ENCODE results near the gene KRTCAP2.
"Not testable (repeated sequence)": the region's sequence is repeated elsewhere in the genome, so short reads cannot be mapped to it uniquely, and the experiment has no call there.

Gene KRTCAP2

DNA sequence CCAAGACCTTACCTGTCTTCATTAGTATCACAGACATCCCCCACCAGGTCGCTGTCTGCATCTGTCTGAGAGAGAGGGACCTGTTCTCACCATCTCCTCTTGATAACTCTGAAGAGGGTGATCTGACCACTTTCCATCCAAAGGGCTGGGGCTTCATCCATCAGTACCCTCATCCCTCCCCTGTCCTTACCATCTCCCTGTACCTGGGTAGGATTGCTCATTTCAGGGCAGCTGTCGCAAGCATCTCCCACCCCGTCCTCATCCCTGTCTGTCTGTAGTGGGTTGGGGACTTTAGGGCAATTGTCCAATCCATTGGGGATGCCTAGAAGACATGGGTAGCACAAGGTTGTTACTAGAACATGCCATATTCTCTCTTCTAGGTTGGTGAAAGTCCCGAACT, 26.7 kb upstream of the KRTCAP2 start:
- H3K27ac ChIP-seq (ENCODE audit: low read depth, low read length), result no peak overlapping the region
- no peaks in the 10 kb centered on the region for H3K9me3 ChIP-seq (ENCODE audit: control insufficient read depth in 5 of 5, low read length in 5 of 5)
- H3K36me3 ChIP-seq (ENCODE audit: control insufficient read depth in 5 of 5, insufficient read depth in 5 of 5, low read length in 5 of 5), result peaks cover 0 to 30% (median 25%) of the 10 kb centered on the region in 5 donors
- H3K4me1 ChIP-seq (ENCODE audit: control insufficient read depth in 5 of 5, insufficient read depth in 5 of 5, low read length in 5 of 5), result peaks cover 4 to 26% (median 18%) of the 10 kb centered on the region in 5 donors
- no peaks in the 10 kb centered on the region for H3K27me3 ChIP-seq (ENCODE audit: control insufficient read depth in 5 of 5, insufficient read depth in 4 of 5, low read length in 5 of 5)
- no peak overlapping the region for H3K4me3 ChIP-seq (ENCODE audit: low read depth in 1 of 5, low read length in 5 of 5)
- no peak overlapping the region for H3K9ac ChIP-seq (ENCODE audit: low read length in 5 of 5)

DNA sequence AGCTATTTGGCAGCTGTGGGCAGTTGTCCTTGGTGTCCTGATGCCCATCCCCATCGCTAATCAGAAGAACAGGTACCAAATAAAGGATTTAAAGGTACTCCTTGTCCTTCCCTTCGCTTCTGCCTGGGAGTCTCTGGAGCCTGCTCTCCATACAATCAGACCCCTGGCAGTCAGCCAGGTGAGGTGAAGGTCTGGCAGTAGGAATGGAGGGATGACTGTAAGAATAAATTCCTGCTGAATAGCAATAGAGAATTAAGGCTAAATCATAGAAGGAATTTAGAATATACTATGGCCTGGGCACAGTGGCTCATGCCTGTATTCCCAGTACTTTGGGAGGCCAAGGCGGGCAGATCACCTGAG, 25.4 kb upstream of the KRTCAP2 start:
- H3K36me3 ChIP-seq (ENCODE audit: control insufficient read depth in 5 of 5, insufficient read depth in 5 of 5, low read length in 5 of 5), result peaks cover 0 to 30% (median 25%) of the 10 kb centered on the region in 5 donors
- no peaks in the 10 kb centered on the region for H3K27me3 ChIP-seq (ENCODE audit: control insufficient read depth in 5 of 5, insufficient read depth in 4 of 5, low read length in 5 of 5)
- H3K4me1 ChIP-seq (ENCODE audit: control insufficient read depth in 5 of 5, insufficient read depth in 5 of 5, low read length in 5 of 5), result peaks cover 6 to 39% (median 31%) of the 10 kb centered on the region in 5 donors
- no peak overlapping the region for H3K4me3 ChIP-seq (ENCODE audit: low read depth in 1 of 5, low read length in 5 of 5)
- H3K9ac ChIP-seq (ENCODE audit: low read length in 5 of 5), result no peak overlapping the region
- H3K9me3 ChIP-seq (ENCODE audit: control insufficient read depth in 5 of 5, low read length in 5 of 5), result no peaks in the 10 kb centered on the region
- no peak overlapping the region for H3K27ac ChIP-seq (ENCODE audit: low read depth, low read length)

DNA sequence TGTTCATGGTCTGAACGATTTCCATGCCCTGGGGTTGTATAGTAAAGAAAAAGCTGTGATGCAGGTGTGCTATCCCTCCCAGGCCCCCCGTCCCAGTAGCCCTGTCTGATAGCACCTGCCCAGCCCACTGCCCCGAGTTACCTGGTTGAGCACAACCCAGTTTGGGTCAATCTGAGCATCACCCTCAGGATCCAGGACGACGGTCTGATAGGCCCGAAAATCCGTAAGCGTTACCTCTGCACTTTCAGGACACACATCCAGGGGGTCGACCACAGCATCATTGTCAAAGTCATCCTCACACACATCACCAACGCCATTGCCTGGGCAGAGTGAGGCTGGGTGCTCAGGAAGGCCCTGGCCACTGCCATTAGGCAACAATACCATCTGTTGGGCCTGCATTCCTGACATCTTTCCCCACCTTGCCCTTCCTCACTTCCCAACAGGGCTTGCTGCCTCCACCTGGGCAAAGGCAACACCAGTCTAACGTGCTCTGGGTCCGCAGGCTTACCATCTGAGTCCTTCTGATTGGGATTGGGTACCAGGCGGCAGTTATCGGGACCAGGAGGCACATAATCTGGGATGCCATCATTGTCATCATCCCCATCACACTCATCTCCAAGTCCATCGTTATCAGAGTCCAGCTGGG, 24.9 kb upstream of the KRTCAP2 start:
- H3K4me1 ChIP-seq (ENCODE audit: control insufficient read depth in 5 of 5, insufficient read depth in 5 of 5, low read length in 5 of 5), result peaks cover 6 to 44% (median 36%) of the 10 kb centered on the region in 5 donors
- H3K9me3 ChIP-seq (ENCODE audit: control insufficient read depth in 5 of 5, low read length in 5 of 5), result no peaks in the 10 kb centered on the region
- peak overlapping the region; percentile 50 for H3K27ac ChIP-seq (ENCODE audit: low read depth, low read length)
- H3K36me3 ChIP-seq (ENCODE audit: control insufficient read depth in 5 of 5, insufficient read depth in 5 of 5, low read length in 5 of 5), result peaks cover 0 to 30% (median 25%) of the 10 kb centered on the region in 5 donors
- H3K27me3 ChIP-seq (ENCODE audit: control insufficient read depth in 5 of 5, insufficient read depth in 4 of 5, low read length in 5 of 5), result no peaks in the 10 kb centered on the region
- H3K9ac ChIP-seq (ENCODE audit: low read length in 5 of 5), result no peak overlapping the region
- H3K4me3 ChIP-seq (ENCODE audit: low read depth in 1 of 5, low read length in 5 of 5), result no peak overlapping the region

DNA sequence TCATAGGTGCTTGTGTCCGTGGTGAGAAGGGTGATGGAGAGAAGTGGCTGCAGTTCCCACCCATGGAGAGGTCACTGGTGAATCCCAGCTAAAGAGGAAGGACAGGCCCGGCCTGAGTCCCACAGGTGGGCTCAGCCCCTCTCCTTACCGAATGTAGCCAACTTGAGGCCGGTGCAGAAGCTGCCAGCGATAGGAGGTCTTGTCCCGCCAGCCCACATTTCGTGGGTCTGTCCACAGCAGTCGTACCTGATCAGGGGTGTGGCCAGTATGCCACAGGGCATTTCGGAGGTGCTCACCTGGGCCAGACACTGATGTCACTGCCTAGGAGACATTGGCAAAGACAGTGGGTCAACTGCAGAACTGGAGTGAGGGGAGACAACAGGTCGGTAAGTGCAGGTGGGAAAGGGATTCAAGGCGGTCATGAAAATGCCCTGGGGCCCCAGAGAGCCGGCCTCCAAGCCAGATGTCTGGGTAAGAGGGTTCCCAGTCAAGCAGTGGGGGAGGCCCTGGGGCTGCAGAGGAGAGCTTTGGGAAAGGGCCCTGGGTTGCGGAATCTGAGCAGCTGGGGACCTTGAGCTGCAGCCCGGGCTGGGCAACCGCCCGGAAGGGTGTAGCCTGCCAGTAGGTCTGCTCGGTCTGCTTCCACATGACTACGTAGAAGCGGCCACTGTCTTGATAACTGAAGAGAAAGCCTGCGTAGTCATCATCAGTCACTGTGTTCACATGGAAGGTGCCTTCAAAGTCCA, 24.0 kb upstream of the KRTCAP2 start:
- H3K27me3 ChIP-seq (ENCODE audit: control insufficient read depth in 5 of 5, insufficient read depth in 4 of 5, low read length in 5 of 5), result no peaks in the 10 kb centered on the region
- H3K9ac ChIP-seq (ENCODE audit: low read length in 5 of 5), result peak overlapping the region in 1 of 5 donors; percentile 28
- peak overlapping the region; percentile 50 for H3K27ac ChIP-seq (ENCODE audit: low read depth, low read length)
- peaks cover 0 to 30% (median 25%) of the 10 kb centered on the region in 5 donors for H3K36me3 ChIP-seq (ENCODE audit: control insufficient read depth in 5 of 5, insufficient read depth in 5 of 5, low read length in 5 of 5)
- H3K4me1 ChIP-seq (ENCODE audit: control insufficient read depth in 5 of 5, insufficient read depth in 5 of 5, low read length in 5 of 5), result peaks cover 6 to 46% (median 38%) of the 10 kb centered on the region in 5 donors
- H3K4me3 ChIP-seq (ENCODE audit: low read depth in 1 of 5, low read length in 5 of 5), result no peak overlapping the region
- H3K9me3 ChIP-seq (ENCODE audit: control insufficient read depth in 5 of 5, low read length in 5 of 5), result no peaks in the 10 kb centered on the region

DNA sequence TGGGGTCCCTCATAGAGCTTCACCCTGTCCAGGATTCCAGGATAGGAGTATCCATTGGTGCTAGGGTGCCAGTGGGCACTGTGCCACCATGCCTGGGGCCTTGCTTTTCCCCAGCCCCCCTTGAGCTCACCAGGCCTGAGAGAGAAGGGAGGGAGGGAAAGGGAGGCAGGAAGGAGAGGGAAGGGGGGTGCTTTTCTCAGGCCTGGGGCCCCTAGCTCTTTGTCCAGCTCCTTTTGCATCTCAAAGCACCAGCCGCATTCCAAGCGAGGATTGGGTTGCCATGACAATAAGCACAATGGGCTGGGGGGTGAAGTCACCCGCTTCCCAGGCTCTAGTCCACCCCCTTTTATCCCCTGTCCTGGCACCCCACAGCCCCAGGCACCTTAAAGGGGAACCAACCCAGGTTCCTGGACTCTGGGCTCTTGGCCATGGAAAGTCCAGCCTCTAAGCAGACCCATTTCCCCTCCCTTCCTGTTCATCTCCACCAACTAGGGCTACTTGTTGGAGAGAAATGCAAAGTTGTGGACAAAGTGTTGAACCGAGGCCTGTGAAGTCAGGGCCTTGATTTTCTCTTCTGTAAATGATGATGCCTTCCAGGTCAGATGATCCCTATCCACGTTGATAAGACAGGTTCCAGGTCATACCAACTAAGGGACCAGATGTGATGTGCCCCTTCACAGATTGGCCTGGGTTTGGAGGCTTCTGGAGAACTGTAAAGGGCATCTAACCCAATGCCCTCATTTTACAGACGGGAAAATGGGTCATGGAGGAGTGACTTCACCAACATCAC, 23.2 kb upstream of the KRTCAP2 start:
- peaks cover 6 to 46% (median 38%) of the 10 kb centered on the region in 5 donors for H3K4me1 ChIP-seq (ENCODE audit: control insufficient read depth in 5 of 5, insufficient read depth in 5 of 5, low read length in 5 of 5)
- no peaks in the 10 kb centered on the region for H3K27me3 ChIP-seq (ENCODE audit: control insufficient read depth in 5 of 5, insufficient read depth in 4 of 5, low read length in 5 of 5)
- no peak overlapping the region for H3K4me3 ChIP-seq (ENCODE audit: low read depth in 1 of 5, low read length in 5 of 5)
- H3K36me3 ChIP-seq (ENCODE audit: control insufficient read depth in 5 of 5, insufficient read depth in 5 of 5, low read length in 5 of 5), result peaks cover 0 to 30% (median 25%) of the 10 kb centered on the region in 5 donors
- H3K9ac ChIP-seq (ENCODE audit: low read length in 5 of 5), result no peak overlapping the region
- H3K27ac ChIP-seq (ENCODE audit: low read depth, low read length), result peak overlapping the region; percentile 58
- no peaks in the 10 kb centered on the region for H3K9me3 ChIP-seq (ENCODE audit: control insufficient read depth in 5 of 5, low read length in 5 of 5)

DNA sequence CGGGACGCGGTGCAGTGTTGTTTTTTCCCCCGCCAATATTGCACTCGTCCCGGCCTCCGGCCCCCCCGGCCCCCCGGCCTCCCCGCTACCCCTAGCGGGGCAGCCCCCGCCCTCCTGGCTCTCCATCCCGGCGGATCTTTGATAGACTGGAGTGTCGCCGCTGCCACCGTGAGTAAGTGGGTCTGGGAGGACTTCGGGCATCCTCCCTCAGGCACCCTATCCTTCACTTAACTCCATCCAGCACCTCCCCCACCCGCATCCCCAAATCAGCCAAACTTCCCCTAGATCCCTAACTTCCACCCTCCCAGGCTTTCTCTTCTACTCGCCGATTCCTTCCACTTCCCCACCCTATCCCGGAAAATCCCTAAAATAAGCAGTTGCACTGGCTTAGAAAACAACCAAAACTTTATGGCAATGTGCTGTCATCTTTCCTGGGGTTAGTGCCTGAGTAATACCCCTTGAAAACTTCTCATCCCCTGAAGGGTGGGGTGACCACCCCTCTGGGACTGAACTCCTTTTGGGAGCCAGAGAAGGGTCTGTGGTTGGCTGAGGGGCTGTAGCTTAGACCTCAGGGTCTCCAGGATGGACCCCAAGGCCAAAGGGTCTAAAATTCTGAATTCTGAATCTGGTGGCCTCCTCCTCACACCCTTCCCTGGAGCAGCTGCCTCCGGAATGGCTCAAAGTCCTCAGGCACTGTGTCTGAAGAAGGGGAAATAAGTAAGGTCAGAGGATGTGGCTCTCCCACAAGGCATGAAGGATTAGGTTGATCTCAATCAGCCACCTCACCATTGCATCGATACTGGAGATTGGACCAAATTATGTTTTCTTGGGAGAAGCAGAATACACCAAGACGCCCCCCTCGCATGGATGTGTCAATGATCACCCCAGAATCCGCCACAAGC, 22.3 kb upstream of the KRTCAP2 start:
- peak overlapping the region in 4 of 5 donors; percentile 17 to 68 (median 50) for H3K4me3 ChIP-seq (ENCODE audit: low read depth in 1 of 5, low read length in 5 of 5)
- H3K4me1 ChIP-seq (ENCODE audit: control insufficient read depth in 5 of 5, insufficient read depth in 5 of 5, low read length in 5 of 5), result peaks cover 6 to 46% (median 38%) of the 10 kb centered on the region in 5 donors
- H3K9me3 ChIP-seq (ENCODE audit: control insufficient read depth in 5 of 5, low read length in 5 of 5), result no peaks in the 10 kb centered on the region
- peaks cover 0 to 25% (median 21%) of the 10 kb centered on the region in 5 donors for H3K36me3 ChIP-seq (ENCODE audit: control insufficient read depth in 5 of 5, insufficient read depth in 5 of 5, low read length in 5 of 5)
- H3K27ac ChIP-seq (ENCODE audit: low read depth, low read length), result peak overlapping the region; percentile 58
- peak overlapping the region in 1 of 5 donors; percentile 26 for H3K9ac ChIP-seq (ENCODE audit: low read length in 5 of 5)
- H3K27me3 ChIP-seq (ENCODE audit: control insufficient read depth in 5 of 5, insufficient read depth in 4 of 5, low read length in 5 of 5), result no peaks in the 10 kb centered on the region

DNA sequence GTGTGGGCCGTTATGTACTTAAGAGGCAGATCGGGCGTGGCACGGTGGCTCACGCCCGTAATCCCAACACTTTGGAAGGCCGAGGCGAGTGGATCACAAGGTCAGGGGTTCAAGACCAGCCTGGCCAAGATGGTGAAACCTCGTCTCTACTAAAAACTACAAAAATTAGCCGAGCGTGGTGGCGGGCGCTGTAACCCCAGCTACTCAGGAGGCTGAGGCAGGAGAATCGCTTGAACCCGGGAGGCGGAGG, 20.8 kb upstream of the KRTCAP2 start:
- H3K36me3 ChIP-seq (ENCODE audit: control insufficient read depth in 5 of 5, insufficient read depth in 5 of 5, low read length in 5 of 5), result peaks cover 0 to 21% (median 13%) of the 10 kb centered on the region in 5 donors
- peak overlapping the region; percentile 49 to 77 (median 68) for H3K4me3 ChIP-seq (ENCODE audit: low read depth in 1 of 5, low read length in 5 of 5)
- H3K27ac ChIP-seq (ENCODE audit: low read depth, low read length), result peak overlapping the region; percentile 72
- peaks cover 6 to 46% (median 38%) of the 10 kb centered on the region in 5 donors for H3K4me1 ChIP-seq (ENCODE audit: control insufficient read depth in 5 of 5, insufficient read depth in 5 of 5, low read length in 5 of 5)
- not testable (repeated sequence) for H3K9me3 ChIP-seq (ENCODE audit: control insufficient read depth in 5 of 5, low read length in 5 of 5); H3K27me3 ChIP-seq (ENCODE audit: control insufficient read depth in 5 of 5, insufficient read depth in 4 of 5, low read length in 5 of 5)
- peak overlapping the region in 4 of 5 donors; percentile 54 to 73 (median 62) for H3K9ac ChIP-seq (ENCODE audit: low read length in 5 of 5)

DNA sequence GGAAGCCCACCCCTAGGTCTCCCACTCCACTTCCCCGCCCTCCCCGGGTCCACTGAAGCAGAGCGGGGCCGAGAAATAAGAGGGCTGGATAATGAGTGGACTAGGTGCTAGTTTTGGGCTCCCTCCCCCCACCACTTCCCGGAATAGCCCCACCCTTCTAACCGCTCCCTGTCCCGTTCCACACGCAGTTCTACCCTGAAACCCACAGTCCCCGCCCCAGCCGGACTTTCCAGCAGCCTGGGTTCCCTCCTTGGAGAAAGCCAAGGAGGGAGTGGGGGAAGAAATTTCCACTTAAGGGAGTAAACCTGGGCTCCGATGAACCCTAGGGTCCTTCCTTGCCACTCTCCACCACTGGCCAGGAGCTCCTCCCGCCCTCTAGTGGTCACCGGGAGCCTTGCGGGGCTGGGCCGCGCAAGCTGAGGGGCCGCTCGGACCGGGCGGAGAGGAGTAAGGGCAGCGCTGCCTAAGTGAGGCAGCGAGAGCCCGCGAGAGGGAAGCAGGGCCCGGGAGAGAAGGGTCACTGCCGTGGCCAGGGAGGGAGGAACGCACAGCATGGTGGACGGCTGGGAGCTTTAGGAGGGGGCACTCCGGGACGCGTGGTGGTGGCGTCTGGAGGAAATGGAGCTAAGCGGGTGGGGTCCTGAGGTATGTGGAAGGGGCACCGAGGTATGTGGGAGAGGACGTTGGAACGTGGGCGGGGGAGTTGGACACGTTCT, 20.3 kb upstream of the KRTCAP2 start:
- H3K4me1 ChIP-seq (ENCODE audit: control insufficient read depth in 5 of 5, insufficient read depth in 5 of 5, low read length in 5 of 5), result peaks cover 6 to 43% (median 38%) of the 10 kb centered on the region in 5 donors
- H3K36me3 ChIP-seq (ENCODE audit: control insufficient read depth in 5 of 5, insufficient read depth in 5 of 5, low read length in 5 of 5), result peaks cover 0 to 19% (median 13%) of the 10 kb centered on the region in 5 donors
- H3K27ac ChIP-seq (ENCODE audit: low read depth, low read length), result peak overlapping the region; percentile 72
- H3K9me3 ChIP-seq (ENCODE audit: control insufficient read depth in 5 of 5, low read length in 5 of 5), result no peaks in the 10 kb centered on the region
- peak overlapping the region; percentile 59 to 70 (median 68) for H3K4me3 ChIP-seq (ENCODE audit: low read depth in 1 of 5, low read length in 5 of 5)
- H3K27me3 ChIP-seq (ENCODE audit: control insufficient read depth in 5 of 5, insufficient read depth in 4 of 5, low read length in 5 of 5), result no peaks in the 10 kb centered on the region
- H3K9ac ChIP-seq (ENCODE audit: low read length in 5 of 5), result peak overlapping the region in 4 of 5 donors; percentile 54 to 73 (median 62)
